ENCODE data around the gene OOSP3.
"Not testable (repeated sequence)": the region's sequence is repeated elsewhere in the genome, so short reads cannot be mapped to it uniquely, and the experiment has no call there.

The OOSP3 gene, protein sequence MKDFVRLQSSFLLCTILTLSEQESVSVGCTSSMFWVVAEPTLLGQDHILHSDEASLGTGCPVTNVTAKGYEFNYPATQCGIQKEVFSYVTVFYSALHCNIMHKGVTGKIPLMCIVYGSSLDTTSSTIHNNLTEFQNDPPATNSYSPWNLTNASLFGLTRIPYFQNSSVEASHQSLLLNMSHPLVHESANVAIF

DNA sequence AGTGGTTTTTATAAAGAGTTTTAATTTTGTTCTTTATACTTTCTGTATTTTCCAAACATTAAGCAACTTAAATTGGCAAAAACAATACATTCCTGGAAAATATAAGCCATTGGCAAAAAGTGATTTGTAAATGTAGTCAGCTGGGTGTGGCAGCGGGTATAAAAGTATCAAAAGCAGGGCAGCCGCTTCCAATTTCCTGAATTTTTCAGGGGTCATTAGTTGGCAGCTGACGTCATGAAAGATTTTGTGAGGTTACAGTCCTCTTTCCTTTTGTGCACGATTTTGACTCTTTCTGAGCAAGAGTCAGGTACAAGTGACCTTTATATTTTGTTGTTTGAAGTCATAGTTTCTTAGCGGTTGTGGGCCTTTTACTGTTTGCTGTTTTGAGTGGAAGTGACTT, at the start of gene OOSP3:
TSS of gene OOSP3 (plus strand) at position 208 of the 400 bp plus-strand sequence. CDS start at position 235, 27 bp downstream.
- DNase-seq = no peak

DNA sequence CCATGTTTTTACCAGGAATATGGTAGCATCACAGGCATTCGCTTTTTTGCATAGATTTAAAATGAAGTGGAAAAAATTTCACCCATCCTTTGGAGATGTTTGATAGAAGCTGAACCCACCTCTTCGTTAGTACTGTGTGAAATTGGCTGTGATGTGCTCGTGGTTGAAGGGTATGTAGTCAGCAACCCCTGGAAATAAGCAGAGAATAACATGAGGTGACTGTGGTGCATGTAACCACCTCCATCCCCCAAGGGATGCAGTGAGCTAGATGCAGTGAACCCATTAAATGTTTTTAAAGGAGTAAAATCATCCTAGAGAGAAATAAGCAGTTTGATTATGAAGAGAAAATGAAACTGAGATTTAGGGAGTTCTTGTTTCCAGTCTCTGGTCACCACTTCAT, 49.2 kb upstream of the OOSP3 start:
- DNase-seq = no peak

DNA sequence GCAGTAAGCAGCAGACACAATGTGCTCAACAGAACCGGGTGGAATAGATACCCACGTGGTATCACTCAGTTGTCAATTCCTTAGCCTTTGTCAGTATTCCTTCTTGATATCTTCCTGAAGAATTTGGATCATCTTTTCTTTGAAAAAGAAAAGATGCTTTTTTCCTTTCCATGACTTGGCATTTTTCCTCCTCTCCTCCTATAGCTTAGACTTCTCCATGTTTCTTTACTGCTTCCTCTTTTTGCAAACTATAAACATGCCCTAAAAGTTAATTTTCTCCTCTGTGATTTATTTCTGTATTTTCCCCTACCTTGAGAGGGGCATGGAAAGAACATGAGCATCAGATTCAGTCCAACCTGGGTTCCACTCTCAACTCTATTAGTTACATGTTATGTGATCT, 45.0 kb upstream of the OOSP3 start:
- no peak for DNase-seq

DNA sequence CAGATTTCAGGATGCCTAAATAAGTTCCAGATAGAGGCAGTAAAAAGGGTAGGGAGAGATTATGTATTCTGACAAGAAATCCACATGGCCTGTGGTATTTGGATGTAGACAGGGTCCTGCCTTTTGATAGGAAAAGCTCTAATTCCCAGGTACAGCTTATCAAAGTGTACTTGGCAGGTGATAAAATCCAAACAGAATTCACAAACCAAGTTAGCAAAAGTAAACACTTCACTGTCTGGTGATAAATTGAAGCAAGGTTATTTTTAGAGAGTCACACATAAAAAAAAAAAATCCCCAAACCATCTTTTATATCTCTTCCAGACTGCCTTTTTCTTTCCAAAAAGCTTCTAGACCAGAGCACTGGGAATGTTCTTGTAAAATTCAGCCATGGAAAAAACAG, 39.0 kb upstream of the OOSP3 start:
- DNase-seq = no peak

DNA sequence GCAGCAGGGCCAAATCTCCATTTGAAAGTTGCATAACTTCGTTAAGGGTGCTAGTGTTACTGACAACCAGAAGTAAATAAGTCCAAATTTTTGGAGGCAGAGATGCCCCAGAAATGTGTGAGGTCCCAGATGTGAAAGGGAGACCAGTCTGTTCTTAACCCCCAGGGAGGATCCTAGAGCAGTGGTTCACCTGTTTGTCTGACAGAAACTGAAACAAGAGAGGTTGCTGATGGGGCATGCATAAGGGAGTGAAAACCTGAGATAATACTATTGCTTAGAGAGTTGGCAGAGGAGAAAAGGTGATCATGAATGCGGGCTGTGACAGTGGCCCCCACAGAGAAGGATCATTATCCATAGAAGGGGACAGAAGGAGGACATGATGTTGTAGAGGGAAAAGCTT, 37.1 kb upstream of the OOSP3 start:
- DNase-seq = no peak

DNA sequence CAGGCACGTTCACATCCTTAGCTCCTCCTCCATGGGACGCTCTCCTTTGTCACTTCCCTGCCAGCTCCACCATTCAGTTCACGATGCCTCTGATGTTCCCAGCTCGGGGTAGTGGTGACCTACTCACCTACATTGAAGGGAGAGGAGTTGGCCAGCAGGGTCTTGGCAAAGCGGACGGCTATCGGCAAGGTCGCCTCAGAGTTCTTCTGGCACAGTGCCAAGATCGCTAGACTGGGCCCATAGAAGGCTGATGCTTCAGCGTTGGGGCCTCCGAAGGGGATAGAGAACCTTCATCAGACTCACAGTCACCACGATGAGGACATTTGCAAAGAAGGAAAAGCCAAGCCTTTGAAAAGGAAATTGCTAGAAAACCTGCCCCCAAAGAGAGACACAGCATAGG, 36.3 kb upstream of the OOSP3 start:
- DNase-seq = no peak

DNA sequence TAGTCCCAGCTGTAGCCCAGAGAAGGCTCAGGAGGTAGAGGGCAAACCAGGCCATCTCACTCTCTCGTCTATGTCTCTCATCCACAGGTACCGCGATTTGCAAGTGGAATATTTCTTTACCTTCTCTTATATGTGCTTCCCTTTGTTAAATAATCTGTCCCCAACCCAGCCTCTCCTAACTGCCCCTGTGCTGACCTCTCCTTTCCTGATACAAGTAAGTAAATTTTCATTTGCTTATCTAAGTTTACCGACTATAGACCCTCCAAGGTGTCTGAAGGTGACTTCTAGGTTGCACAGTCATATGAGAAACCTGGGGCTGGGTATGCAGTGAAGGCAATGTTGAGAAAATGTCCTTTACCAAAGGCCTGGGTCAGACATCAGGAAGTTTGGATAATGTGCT, 33.2 kb upstream of the OOSP3 start, which contains the start of gene CBLIF:
TSS of gene CBLIF (minus strand) at position 101 of the 400 bp plus-strand sequence. CDS start at position 55, 46 bp downstream.
- no peak for DNase-seq

DNA sequence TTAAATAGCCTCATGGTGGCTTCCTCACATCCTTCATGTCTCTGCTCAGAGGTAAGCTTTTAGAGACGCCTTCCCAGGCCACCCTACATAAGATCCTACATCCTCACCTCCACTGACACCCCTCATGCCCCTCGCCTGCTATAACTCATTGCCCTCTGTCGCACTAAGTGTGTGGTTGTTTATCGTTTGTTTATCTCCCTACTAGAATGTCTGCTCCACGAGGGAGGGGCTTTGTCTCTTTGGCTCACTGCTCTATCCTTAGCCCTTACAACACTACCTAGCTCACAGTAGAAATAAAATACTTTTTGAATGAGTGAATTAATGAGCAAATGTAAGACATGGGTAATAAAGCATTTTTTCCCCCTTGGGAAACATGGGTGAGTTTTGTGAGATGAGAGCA, 32.0 kb upstream of the OOSP3 start:
- DNase-seq = no peak

DNA sequence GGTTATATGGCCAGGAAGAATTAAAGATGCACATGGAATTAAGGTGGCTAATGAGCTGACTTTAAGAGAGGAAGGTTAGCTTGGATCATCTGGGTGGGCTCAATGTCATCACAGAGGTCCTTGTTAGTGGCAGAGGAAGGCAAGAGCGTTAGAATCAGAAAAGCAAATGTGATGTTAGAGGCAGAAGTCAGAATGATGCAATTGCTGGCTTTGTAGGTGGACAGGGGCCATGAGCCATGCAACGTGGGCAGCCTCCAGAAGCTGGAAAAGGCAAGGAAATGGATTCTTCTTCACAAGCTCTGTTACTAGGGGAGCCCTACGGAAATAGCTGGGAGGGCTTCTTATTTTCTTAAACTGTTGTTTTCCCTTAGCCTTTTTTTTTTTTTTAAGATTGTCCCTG, 31.0 kb upstream of the OOSP3 start:
- DNase-seq = no peak

DNA sequence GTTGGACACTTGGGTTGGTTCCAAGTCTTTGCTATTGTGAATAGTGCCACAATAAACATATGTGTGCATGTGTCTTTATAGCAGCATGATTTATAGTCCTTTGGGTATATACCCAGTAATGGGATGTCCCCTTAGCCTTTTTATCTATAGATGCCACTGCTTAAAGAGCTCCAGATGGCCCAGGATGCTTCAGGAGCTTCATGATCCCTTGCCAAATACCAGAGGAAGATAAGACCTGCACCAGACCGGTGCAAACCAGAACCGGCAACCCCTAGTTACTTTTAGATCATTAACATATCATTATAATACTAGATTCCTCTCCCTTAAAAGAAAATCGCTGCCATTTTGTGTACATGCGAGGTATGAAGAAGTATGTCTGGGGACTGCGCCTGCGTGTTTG, 30.1 kb upstream of the OOSP3 start:
- not testable (repeated sequence) for DNase-seq

DNA sequence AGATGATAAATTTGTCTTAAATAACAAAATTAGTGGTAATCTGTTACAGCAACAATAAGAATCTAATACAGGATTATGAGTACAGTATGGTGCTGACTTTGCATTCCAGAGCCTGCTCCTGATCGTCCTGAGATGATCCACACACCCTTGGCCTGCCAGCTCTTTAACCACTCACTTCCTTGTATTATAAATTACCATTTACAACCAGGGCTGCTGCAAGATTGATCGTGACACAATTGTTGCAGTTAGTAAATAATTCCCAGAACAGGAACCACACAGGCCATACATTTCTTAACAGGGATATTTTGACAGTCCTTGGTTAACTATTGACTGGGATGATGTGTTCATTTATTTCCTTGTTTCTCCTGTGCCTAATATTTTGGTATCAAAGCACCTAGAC, 29.5 kb upstream of the OOSP3 start:
- DNase-seq = no peak

DNA sequence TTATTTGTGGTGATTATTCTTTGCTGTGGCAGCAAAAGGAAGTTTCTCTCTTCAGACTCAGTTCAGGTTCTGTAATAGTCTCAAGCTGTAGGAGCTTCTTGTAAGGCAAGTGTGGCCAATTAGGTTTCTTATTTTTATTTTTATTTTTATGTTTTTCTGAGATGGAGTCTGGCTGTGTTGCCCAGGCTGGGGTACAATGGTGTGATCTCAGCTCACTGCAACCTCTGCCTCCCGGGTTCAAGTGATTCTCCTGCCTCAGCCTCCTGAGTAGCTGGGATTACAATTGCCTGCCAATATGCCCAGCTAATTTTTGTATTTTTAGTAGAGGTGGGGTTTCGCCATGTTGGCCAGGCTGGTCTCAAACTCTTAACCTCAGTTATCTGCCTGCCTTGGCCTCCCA, 29.0 kb upstream of the OOSP3 start:
- not testable (repeated sequence) for DNase-seq

DNA sequence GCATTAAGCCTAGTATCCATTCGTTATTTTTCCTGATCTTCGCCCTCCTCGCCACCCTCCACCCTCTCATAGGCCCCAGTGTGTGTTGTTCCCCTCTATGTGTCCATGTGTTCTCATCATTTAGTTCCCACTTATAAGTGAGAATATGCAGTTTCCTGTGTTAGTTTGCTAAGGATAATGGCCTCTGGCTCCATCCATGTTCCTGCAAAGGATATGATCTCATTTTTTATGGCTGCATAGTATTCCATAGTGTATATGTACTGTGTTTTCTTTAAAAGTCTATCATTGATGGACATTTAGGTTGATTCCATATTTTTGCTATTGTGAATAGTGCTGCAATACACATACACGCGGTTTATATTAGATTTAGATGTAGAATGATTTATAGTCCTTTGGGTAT, 27.2 kb upstream of the OOSP3 start:
- DNase-seq = not testable (repeated sequence)

DNA sequence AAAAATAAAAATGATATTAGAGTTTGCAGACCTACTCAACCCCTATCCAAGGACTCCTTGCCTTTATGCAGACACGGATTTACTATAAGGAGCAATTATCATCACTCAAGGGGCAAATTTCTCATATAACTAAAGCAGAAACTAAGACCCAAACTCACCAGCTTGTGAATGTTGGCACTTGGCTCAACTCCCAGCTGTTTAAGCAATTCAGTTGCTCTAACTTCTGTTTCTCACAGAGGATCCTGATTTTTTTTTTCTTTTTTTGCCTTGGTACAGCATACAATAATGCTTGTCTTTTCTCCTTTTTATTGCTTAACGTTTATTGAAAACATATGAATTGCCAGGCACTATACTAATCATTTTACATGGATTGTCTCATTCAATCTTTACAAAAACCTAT, 23.7 kb upstream of the OOSP3 start:
- no peak for DNase-seq

DNA sequence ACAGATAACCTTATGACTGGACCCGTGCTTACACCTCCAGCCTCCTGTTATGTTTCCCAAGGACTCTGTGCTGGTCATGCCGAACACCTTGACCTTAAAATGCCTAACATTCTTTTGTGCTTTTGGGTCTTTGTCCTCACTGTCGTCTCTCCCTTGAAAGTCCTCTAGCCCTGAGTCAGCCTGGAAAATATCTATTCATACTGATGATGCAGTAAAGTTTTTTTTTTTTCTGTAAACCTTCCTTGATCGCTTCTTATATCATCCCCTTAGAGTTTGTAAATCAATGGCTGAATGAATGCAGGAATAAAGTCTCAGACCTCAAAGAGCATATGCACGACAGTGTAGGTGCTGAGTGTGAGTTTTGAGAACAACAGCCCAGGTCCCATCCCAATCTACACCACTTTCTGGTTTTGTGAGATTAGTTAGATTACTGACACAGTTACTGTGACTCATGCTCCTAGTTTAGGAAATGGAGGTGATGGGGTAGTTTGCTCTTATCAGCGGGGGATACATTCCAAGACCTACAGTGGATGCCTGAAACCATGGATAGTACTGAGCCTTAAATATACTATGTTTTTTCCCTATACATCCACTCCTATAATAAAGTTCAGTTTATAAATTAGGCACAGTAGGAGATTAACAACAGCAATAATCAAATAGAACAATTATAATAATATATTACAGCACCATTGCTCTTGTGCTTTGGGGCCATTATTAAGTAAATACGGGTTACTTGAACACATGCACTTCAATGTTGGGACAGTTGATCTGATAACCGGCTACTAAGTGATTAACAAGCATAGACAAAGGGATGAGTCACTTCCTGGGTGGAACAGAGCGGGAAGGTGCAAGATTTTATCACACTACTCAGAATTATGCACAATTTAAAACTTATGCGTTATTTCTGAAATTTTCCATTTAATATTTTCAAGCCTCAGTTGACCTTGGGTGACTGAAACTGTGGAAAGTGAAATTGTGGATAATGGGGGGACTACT, 20.8 kb upstream of the OOSP3 start:
- no peak for DNase-seq

DNA sequence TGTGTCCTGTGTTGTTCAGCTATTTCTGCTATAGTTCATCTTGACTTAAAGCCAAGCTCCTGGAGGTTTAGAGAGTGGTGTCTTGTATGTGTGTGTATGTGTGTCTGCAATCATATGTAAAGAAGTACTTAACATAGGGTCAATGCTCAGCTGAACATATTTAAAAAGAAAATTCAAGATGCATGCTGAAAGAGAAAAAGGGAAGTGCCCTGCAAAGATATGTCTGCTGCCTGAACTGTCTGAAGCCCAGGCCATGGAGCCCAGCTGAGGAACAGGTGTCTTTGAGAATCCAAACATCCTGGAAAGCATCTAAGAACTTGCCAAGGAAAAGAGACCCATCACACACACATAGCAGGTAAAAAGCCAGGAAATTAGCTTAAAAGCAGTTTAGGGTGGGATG, 18.9 kb upstream of the OOSP3 start:
- no peak for DNase-seq

DNA sequence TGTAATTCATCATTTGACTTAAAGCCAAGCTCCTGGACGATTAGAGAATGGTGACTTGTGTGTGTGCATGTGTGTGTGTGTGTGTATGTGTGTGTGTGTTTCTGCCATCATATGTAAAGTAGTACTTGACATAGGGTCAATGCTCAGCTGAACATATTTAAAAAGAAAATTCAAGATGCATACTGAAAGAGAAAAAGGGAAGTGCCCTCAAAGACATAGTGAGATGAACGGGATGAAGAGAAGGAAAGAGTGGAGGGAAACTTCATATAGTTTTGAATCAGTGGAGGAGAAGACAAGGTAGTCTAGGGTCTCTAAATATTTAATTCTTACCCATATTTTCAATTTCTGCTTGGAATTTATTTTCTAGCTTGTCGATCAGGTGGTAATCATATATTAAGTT, 16.3 kb upstream of the OOSP3 start:
- DNase-seq = no peak

DNA sequence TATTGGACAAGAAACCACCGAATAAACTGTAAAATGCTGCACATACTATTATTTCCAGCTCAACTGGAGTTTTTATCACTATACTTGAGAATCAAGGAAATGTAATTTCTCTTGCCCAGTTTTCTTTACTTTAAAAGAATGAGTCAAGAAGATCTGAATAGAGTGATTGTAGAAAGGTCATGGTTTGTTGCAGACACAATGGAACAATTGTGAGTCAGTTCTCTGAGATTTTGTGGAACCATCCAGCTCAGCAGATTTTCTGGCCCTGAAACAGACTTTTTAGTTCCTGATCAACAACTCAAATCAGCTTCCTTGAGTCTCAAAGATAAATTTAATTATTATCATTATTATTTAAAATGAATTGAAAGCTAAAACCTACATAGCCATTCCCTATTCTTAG, 13.6 kb upstream of the OOSP3 start:
- DNase-seq = no peak

DNA sequence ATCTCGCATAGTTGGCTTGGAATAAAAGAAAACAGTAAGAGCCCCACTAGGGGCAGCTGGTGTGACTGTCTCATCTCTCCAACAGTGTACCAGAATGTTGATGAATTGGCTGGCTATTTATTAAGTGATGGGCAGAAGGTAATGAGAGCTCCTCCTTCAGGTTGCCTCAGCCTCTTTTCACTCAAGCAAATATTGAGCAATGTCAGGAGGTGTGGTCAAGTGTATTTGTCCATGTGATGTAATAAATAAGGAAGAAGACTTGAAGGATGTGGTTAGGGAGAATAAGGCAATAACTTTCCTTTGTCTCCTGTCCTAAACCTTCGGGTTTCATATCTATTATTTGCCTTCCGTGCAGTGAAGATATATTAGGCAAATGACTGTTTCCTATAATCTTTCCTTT, 12.2 kb upstream of the OOSP3 start, which contains the start of gene TCN1:
TSS of gene TCN1 (minus strand) at position 91 of the 400 bp plus-strand sequence. CDS start at position 74, 17 bp downstream.
- no peak for DNase-seq

DNA sequence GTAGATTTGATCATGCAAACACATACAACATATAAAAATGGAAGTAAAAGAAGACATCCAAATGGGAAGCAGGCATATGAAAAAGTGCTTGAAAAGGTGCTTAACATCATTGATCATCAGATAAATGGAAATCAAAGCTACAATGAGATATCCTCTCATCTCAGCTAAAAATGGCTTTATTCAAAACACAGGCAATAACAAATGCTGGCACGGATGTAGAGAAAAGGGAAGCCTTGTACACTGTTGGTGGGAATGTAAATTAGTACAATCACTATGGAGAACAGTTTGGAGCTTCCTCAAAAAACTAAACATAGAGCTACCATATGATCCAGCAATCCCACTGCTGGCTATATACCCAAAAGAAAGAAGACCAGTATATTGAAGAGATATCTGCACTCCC, 11.7 kb upstream of the OOSP3 start:
- no peak for DNase-seq

DNA sequence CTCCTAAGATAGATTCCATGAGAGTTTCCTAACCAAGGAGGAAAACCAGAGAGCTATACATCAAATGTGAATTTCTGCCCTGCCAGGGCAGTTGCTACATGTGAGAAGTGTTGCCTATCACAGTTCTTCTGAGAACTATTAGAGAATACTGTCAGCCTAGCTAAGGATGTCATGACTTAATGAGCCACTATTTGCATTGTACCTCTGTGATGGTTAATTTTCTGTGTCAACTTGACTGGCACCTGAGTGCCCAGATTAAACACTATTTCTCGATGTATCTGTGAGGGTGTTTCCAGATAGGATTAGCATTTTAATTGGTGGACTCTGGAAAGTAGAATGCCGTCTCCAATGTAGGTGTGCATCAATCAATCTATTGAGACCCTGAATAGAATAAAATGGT, 10.6 kb upstream of the OOSP3 start:
- no peak for DNase-seq

DNA sequence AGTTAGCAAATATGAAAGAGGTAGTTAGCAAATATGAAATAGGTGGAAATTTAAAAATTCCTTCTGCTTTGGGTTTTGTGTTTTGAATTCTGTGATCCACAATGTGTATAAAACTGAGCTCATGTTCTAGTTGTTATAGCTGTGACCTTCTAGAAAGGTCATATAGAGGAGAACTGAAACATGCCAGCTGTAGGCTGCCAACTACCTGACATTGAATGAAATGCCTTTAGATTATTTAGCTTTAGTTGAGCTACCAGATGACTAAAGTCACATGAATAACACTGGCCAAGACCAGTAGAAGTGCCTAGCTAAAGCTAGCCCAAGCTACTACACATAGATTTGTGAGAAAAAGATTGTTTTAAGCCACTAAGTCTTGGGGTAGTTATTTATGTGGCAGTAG, 6.5 kb upstream of the OOSP3 start:
- no peak for DNase-seq

DNA sequence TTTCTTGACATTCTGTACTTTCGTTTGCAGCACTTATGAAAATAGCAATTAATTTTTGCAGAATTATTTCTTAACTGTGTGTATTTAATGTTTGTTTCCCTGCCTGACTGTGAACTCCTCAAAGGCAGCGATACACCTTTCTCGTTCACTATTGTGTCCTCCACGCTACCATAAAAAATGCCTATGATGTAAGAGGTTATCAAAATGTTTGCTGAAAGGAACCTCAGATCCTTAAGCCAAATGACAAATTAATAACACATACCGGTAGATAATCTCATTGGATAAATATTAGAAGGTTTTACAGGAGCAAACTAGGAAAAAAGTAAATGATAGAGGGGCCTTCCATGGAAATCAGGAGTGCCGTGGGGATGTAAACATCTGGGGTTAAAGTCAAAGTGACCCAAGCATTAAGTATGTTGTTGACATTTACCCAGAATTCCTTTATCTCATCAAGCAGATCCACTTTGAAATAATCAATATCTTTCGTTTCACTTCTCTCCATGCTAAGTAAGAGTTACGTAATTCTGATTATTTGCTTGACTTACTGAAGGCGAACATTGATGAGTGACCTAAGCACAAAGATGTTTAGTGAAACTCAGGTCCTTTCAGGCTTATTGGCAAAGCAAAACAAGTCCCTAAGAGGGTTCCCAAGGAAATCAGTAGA, 2.6 kb upstream of the OOSP3 start:
- no peak for DNase-seq

DNA sequence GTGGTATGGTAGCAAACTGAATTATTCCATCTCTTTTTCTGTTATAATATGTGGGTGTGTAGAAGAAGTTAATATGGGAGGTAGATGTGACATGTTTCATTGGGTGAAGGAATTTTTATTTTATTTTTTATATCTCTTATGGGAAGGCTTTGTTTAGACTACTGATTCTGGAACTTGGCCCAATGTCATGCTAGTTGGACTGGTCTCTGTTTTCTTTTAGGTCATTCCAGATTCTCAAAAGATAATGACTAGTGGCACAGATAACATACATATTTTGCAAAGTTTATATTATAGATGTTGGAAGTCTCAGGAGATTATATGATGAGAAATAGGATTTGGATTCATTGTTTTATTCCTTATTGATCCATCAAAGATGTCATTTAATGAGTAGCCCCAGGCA, 1.3 kb upstream of the OOSP3 start:
- no peak for DNase-seq

All from NCI-H2227 treated with DMSO at 0.1 percent for 48 hours (cell line).